Mucosa of stomach (tissue), 1 donor: ENCODE results near the gene FGD3.

Experiments used
- H3K27me3 ChIP-seq: one replicate; pipeline ENCODE4 v1.7.0; 2013; ENCODE audit warnings: mild to moderate bottlenecking, low read length; ENCODE audit not compliant: control insufficient read depth, insufficient read depth
- H3K36me3 ChIP-seq: one replicate; pipeline ENCODE4 v1.7.0; 2013; ENCODE audit warnings: low read length; ENCODE audit not compliant: control insufficient read depth, insufficient read depth
- H3K4me1 ChIP-seq: one replicate; pipeline ENCODE4 v1.7.0; 2013; ENCODE audit warnings: mild to moderate bottlenecking, low read length; ENCODE audit not compliant: control insufficient read depth, insufficient read depth
- H3K4me3 ChIP-seq: one replicate; pipeline ENCODE4 v1.7.0; 2013; ENCODE audit warnings: low read length
- H3K9ac ChIP-seq: one replicate; pipeline ENCODE4 v1.7.0; 2013; ENCODE audit warnings: mild to moderate bottlenecking, low read length, moderate library complexity
- H3K9me3 ChIP-seq: one replicate; pipeline ENCODE4 v1.7.0; 2013; ENCODE audit warnings: mild to moderate bottlenecking, low read length, moderate library complexity; ENCODE audit not compliant: control insufficient read depth
- donor health status: Pancreatic carcinoma.

FGD3 gene

DNA sequence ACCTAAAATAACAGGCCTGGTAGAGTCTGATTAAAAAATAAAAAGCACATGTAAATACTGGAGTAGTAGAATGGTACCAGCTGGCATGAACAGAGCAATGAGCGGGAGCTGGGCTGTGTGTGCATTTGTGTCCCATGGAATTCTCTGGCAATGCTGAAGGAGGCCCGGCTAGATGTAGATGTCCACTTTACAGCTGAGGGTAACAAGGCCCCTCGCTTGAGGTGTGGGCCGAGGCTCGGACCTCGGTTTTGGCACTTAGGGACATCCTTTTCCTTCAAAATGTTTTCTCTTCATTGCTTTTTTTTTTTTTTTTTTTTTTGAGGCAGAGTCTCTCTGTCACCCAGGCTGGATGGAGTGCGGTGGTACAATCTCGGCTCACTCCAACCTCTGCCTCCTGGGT, 1.5 kb upstream of the FGD3 start:
- H3K36me3 ChIP-seq = no peaks in the 10 kb centered on the region
- peaks cover 27% of the 10 kb centered on the region for H3K27me3 ChIP-seq
- H3K4me1 ChIP-seq = no peaks in the 10 kb centered on the region
- no peak overlapping the region for H3K9ac ChIP-seq
- H3K4me3 ChIP-seq = no peak overlapping the region
- H3K9me3 ChIP-seq = no peaks in the 10 kb centered on the region

DNA sequence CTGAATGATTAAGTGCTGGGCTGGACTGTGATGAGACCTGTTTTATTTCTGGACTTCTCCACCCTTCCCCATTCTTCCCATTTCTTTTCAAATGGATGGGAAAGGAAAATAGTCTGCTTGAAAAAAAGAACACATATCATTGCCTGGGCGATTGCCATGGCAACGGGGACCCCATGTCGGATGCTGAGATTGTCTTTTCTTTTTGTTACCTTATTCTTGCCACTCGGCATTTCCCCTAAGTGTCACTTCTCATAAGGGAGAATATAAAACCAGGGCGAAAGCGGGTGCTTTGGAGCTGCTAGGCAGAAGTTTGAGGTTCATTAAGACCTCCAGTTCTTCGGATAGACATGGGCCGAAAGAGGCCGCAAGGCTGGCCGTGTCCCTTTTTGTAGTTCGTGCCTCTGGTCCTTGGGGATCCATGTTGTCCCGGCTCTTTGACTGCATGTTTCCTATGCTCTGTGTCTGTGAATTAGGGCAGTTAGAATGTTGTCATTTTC, 763 bp downstream of the FGD3 start:
- H3K9me3 ChIP-seq = no peaks in the 10 kb centered on the region
- no peaks in the 10 kb centered on the region for H3K36me3 ChIP-seq
- peak overlapping the region; percentile 45 for H3K9ac ChIP-seq
- no peaks in the 10 kb centered on the region for H3K4me1 ChIP-seq
- peaks cover 27% of the 10 kb centered on the region for H3K27me3 ChIP-seq
- H3K4me3 ChIP-seq = no peak overlapping the region

DNA sequence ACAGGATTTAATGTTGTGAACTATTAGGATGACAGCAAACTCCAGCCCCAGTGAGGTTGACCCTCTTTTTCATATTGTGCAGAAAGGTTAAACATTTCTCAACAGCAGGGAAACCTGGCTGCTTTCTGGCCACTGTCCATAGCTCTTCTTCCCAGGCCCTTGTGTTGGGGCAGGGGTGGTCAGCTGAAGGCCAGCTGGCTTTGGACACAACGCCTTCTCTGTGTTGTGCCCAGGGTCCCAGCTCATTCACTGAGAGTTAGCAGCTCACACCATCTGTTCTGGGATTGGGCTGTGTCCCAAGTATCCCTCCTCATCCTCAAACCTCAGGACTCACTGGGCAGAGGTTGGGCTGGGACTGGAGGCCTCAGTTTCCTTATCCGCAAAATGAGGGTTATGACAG, 1.3 kb downstream of the FGD3 start:
- H3K27me3 ChIP-seq = peaks cover 27% of the 10 kb centered on the region
- no peaks in the 10 kb centered on the region for H3K4me1 ChIP-seq
- no peaks in the 10 kb centered on the region for H3K36me3 ChIP-seq
- no peak overlapping the region for H3K9ac ChIP-seq
- H3K4me3 ChIP-seq = no peak overlapping the region
- no peaks in the 10 kb centered on the region for H3K9me3 ChIP-seq

GRCh38 chr9:92949266-92949982, 2.1 kb downstream of the FGD3 start:
- Histone ChIP-seq H3K4me1 (peaks cover 8% of the 10 kb centered on the region), H3K9me3 (no peaks in the 10 kb centered on the region), H3K36me3 (no peaks in the 10 kb centered on the region), H3K4me3 (no peak overlapping the region), H3K27me3 (peaks cover 27% of the 10 kb centered on the region), H3K9ac (no peak overlapping the region)

GRCh38 chr9:92950359-92950955, 3.1 kb downstream of the FGD3 start:
- no peak overlapping the region for H3K4me3 ChIP-seq
- H3K4me1 ChIP-seq = peaks cover 9% of the 10 kb centered on the region
- peaks cover 27% of the 10 kb centered on the region for H3K27me3 ChIP-seq
- no peaks in the 10 kb centered on the region for H3K36me3 ChIP-seq
- no peaks in the 10 kb centered on the region for H3K9me3 ChIP-seq
- no peak overlapping the region for H3K9ac ChIP-seq

GRCh38 chr9:92952906-92953610, 5.7 kb downstream of the FGD3 start:
- H3K4me3 ChIP-seq = no peak overlapping the region
- peaks cover 9% of the 10 kb centered on the region for H3K4me1 ChIP-seq
- no peaks in the 10 kb centered on the region for H3K36me3 ChIP-seq
- peaks cover 10% of the 10 kb centered on the region for H3K27me3 ChIP-seq
- peak overlapping the region; percentile 1 for H3K9ac ChIP-seq
- no peaks in the 10 kb centered on the region for H3K9me3 ChIP-seq

- no peak overlapping the region for H3K4me3 ChIP-seq
- H3K27me3 ChIP-seq = peaks cover under 1% of the 10 kb centered on the region
- no peaks in the 10 kb centered on the region for H3K36me3 ChIP-seq
- peak overlapping the region; percentile 1 for H3K9ac ChIP-seq
- H3K4me1 ChIP-seq = peaks cover 9% of the 10 kb centered on the region
- no peaks in the 10 kb centered on the region for H3K9me3 ChIP-seq
Measured at GRCh38 chr9:92954049-92954861, 6.9 kb downstream of the FGD3 start.

DNA sequence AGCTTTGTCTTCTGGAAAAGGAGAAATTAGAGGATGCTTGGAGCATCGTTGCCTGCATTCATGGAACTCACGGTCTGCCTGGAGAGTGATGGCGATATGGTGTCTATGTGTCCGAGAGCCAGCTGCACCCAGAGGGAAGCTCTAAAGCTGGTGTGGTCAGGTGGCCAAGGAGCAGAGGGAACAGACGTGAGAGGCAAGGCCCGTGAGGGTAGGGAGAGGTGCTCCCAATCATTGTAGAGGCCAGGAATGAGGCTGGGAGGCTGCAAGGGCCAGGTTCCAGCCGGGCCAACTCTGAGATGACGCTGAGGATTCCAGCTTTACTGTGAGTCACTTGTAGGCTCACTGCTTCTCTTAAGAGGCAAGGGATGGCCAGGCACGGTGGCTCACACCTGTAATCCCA, 7.6 kb downstream of the FGD3 start:
- Histone ChIP-seq H3K4me1 (peaks cover 9% of the 10 kb centered on the region), H3K4me3 (no peak overlapping the region), H3K9ac (no peak overlapping the region)

GRCh38 chr9:92960561-92961290, 13.4 kb downstream of the FGD3 start:
- H3K4me1 ChIP-seq = no peaks in the 10 kb centered on the region
- no peaks in the 10 kb centered on the region for H3K27me3 ChIP-seq
- no peaks in the 10 kb centered on the region for H3K9me3 ChIP-seq
- no peak overlapping the region for H3K9ac ChIP-seq
- H3K4me3 ChIP-seq = no peak overlapping the region
- no peaks in the 10 kb centered on the region for H3K36me3 ChIP-seq

More for the DNA sequence above, 7.6 kb downstream of the FGD3 start:
- H3K27me3 ChIP-seq = no peaks in the 10 kb centered on the region
- H3K36me3 ChIP-seq = no peaks in the 10 kb centered on the region
- H3K9me3 ChIP-seq = no peaks in the 10 kb centered on the region

GRCh38 chr9:92961627-92962302, 14.4 kb downstream of the FGD3 start:
- no peaks in the 10 kb centered on the region for H3K36me3 ChIP-seq
- no peak overlapping the region for H3K9ac ChIP-seq
- H3K9me3 ChIP-seq = no peaks in the 10 kb centered on the region
- H3K4me3 ChIP-seq = no peak overlapping the region
- H3K4me1 ChIP-seq = no peaks in the 10 kb centered on the region
- no peaks in the 10 kb centered on the region for H3K27me3 ChIP-seq

GRCh38 chr9:92962303-92962649, 15.0 kb downstream of the FGD3 start:
- no peaks in the 10 kb centered on the region for H3K9me3 ChIP-seq
- H3K4me3 ChIP-seq = no peak overlapping the region
- H3K27me3 ChIP-seq = no peaks in the 10 kb centered on the region
- H3K4me1 ChIP-seq = no peaks in the 10 kb centered on the region
- H3K9ac ChIP-seq = no peak overlapping the region
- no peaks in the 10 kb centered on the region for H3K36me3 ChIP-seq
